Measurements from ENCODE around the gene DSG4. TPM values are rescaled to one million over a fixed set of nuclear protein-coding genes. Genes with fewer than 3 reads are reported as not detected.

Gene DSG4
- total RNA-seq, 1 donor from 2014 or later: not detected

DNA sequence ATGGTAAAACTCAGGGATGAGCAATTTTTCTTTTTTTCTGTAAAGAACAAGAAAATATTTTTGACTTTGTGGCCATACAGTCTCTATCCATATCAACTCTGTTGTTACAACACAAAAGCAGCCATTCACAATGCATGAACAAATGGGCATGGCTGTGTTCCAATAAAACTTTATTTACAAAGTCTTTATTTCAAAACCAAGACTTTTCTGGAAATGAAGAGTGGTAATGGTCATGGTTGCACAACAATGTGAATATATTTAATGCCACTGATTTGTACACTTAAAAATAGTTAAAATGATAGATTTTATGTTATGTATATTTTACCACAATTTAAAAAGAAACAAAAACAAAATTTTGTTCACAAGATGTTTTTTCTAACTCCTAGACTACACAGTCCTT is 69.3 kb downstream of the DSG4 start:
- TF ChIP-seq, protein P1, sequence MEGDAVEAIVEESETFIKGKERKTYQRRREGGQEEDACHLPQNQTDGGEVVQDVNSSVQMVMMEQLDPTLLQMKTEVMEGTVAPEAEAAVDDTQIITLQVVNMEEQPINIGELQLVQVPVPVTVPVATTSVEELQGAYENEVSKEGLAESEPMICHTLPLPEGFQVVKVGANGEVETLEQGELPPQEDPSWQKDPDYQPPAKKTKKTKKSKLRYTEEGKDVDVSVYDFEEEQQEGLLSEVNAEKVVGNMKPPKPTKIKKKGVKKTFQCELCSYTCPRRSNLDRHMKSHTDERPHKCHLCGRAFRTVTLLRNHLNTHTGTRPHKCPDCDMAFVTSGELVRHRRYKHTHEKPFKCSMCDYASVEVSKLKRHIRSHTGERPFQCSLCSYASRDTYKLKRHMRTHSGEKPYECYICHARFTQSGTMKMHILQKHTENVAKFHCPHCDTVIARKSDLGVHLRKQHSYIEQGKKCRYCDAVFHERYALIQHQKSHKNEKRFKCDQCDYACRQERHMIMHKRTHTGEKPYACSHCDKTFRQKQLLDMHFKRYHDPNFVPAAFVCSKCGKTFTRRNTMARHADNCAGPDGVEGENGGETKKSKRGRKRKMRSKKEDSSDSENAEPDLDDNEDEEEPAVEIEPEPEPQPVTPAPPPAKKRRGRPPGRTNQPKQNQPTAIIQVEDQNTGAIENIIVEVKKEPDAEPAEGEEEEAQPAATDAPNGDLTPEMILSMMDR (IDR thresholded peaks at IDR 0.05; ENCODE audit: insufficient read depth, low read depth, low read length): no peak
- TF ChIP-seq EZH2 (IDR thresholded peaks at IDR 0.05; ENCODE audit: insufficient read depth, low read length): no peak
- H3K36me3 Mint-ChIP-seq (ENCODE audit: low read depth, unreplicated experiment): no peaks in the 10 kb centered on the region
- Histone ChIP-seq H3K79me2 (ENCODE audit: insufficient read depth, low read length) (no peaks in the 10 kb centered on the region), H3K4me3 (ENCODE audit: insufficient read depth, low read depth, low read length) (no peak overlapping the region), H3K27me3 (ENCODE audit: insufficient read depth, low read length) (no peaks in the 10 kb centered on the region), H3K4me1 (ENCODE audit: insufficient read depth, low read length) (no peaks in the 10 kb centered on the region), H4K20me1 (ENCODE audit: insufficient read depth, low read length) (no peaks in the 10 kb centered on the region), H2AFZ (ENCODE audit: low read depth, low read length) (no peak overlapping the region), H3K36me3 (ENCODE audit: insufficient read depth, low read length) (no peaks in the 10 kb centered on the region), H3K4me2 (ENCODE audit: low read length) (no peak overlapping the region), H3K9me3 (ENCODE audit: insufficient read depth, low read depth, low read length) (no peaks in the 10 kb centered on the region), H3K9ac (ENCODE audit: low read length) (no peak overlapping the region), H3K27ac (ENCODE audit: low read depth, low read length) (no peak overlapping the region)
- no peak overlapping the region for H3K27ac Mint-ChIP-seq (ENCODE audit: unreplicated experiment)
- DNase-seq (ENCODE audit: low read depth): no peak
- H3K27me3 Mint-ChIP-seq (ENCODE audit: low read depth, unreplicated experiment): no peaks in the 10 kb centered on the region
- no peak overlapping the region for H3K4me3 Mint-ChIP-seq (ENCODE audit: unreplicated experiment)
- no peaks in the 10 kb centered on the region for H3K9me3 Mint-ChIP-seq (ENCODE audit: unreplicated experiment)
- no peak for FAIRE-seq
- peaks cover 10% of the 10 kb centered on the region for H3K4me1 Mint-ChIP-seq (ENCODE audit: low read depth, unreplicated experiment)

DNA sequence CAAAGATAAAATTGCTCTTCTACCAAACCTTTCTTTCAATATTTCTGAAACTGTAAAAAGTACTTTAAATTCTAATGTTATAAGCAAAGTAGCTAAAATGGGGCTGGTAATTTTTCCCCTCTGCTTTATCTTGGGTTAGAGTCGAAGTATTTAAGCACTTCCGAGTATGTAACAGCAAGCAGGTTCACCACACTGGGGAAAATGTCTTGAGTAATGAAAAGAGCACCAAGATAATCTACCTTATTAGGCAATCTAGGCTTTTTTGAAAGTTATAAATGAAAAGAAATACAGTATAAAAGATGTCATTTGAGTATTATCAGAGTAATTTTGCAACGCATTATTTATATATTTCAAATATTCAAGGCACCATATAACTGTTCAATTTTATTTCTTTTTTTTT is 70.3 kb downstream of the DSG4 start:
- Mint-ChIP-seq H3K27ac (ENCODE audit: unreplicated experiment) (no peak overlapping the region), H3K36me3 (ENCODE audit: low read depth, unreplicated experiment) (no peaks in the 10 kb centered on the region), H3K27me3 (ENCODE audit: low read depth, unreplicated experiment) (no peaks in the 10 kb centered on the region), H3K4me1 (ENCODE audit: low read depth, unreplicated experiment) (peaks cover 10% of the 10 kb centered on the region), H3K9me3 (ENCODE audit: unreplicated experiment) (no peaks in the 10 kb centered on the region), H3K4me3 (ENCODE audit: unreplicated experiment) (no peak overlapping the region)
- no peak overlapping the region for H2AFZ ChIP-seq (ENCODE audit: low read depth, low read length)
- H3K9me3 ChIP-seq (ENCODE audit: insufficient read depth, low read depth, low read length): no peaks in the 10 kb centered on the region
- no peaks in the 10 kb centered on the region for H4K20me1 ChIP-seq (ENCODE audit: insufficient read depth, low read length)
- no peak for FAIRE-seq
- H3K36me3 ChIP-seq (ENCODE audit: insufficient read depth, low read length): no peaks in the 10 kb centered on the region
- H3K27me3 ChIP-seq (ENCODE audit: insufficient read depth, low read length): no peaks in the 10 kb centered on the region
- no peak for TF ChIP-seq EZH2 (IDR thresholded peaks at IDR 0.05; ENCODE audit: insufficient read depth, low read length)
- TF ChIP-seq, protein P1 (IDR thresholded peaks at IDR 0.05; ENCODE audit: insufficient read depth, low read depth, low read length): no peak
- no peaks in the 10 kb centered on the region for H3K4me1 ChIP-seq (ENCODE audit: insufficient read depth, low read length)
- no peak overlapping the region for H3K27ac ChIP-seq (ENCODE audit: low read depth, low read length)
- H3K79me2 ChIP-seq (ENCODE audit: insufficient read depth, low read length): no peaks in the 10 kb centered on the region
- H3K4me3 ChIP-seq (ENCODE audit: insufficient read depth, low read depth, low read length): no peak overlapping the region
- DNase-seq (ENCODE audit: low read depth): no peak
- H3K4me2 ChIP-seq (ENCODE audit: low read length): no peak overlapping the region
- H3K9ac ChIP-seq (ENCODE audit: low read length): no peak overlapping the region

DNA sequence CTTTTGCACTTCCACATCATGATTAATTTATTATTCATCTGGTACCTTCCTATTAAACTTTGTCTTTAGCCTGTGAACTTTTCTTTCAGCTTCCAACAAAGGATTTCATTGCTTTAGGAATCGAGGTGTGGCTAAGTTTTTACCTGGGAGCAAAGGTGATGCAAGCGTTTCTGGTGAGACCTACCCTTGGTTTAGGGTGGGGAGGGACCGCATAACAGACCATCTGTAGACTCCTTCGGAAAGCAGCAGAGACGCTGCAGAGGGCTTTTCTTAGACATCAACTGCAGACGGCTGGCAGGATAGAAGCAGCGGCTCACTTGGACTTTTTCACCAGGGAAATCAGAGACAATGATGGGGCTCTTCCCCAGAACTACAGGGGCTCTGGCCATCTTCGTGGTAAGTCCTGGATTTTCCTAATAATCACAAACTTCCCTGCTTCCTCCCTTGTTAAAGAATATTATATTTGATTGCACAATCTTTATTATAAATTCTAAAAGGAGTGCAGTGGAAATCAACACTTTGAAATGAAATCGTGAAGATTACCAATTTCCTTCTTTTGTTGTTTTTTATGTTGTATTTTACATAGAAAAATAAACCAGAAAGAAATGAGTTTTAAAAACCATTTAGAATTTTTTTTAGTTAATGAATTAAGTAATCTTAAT is 71.1 kb downstream of the DSG4 start, which contains the start of gene DSG3:
Gene DSG3, plus strand, starts transcription at position 212 of the 662 bp plus-strand sequence. Its CDS starts 137 bp downstream, at position 349.
- no peak within 1 kb of the TSS for H3K27ac Mint-ChIP-seq (ENCODE audit: unreplicated experiment)
- Histone ChIP-seq H3K27me3 (ENCODE audit: insufficient read depth, low read length) (no peaks in the 10 kb centered on the region), H3K4me3 (ENCODE audit: insufficient read depth, low read depth, low read length) (no peak within 1 kb of the TSS), H3K9ac (ENCODE audit: low read length) (no peak within 1 kb of the TSS), H3K27ac (ENCODE audit: low read depth, low read length) (no peak within 1 kb of the TSS), H3K9me3 (ENCODE audit: insufficient read depth, low read depth, low read length) (no peaks in the 10 kb centered on the region), H2AFZ (ENCODE audit: low read depth, low read length) (peak within 1 kb of the TSS; percentile 42), H3K36me3 (ENCODE audit: insufficient read depth, low read length) (no peaks in the 10 kb centered on the region), H3K4me1 (ENCODE audit: insufficient read depth, low read length) (no peaks in the 10 kb centered on the region), H3K4me2 (ENCODE audit: low read length) (no peak within 1 kb of the TSS), H3K79me2 (ENCODE audit: insufficient read depth, low read length) (no peaks in the 10 kb centered on the region), H4K20me1 (ENCODE audit: insufficient read depth, low read length) (no peaks in the 10 kb centered on the region)
- H3K27me3 Mint-ChIP-seq (ENCODE audit: low read depth, unreplicated experiment): no peaks in the 10 kb centered on the region
- FAIRE-seq (no peak), DNase-seq (ENCODE audit: low read depth) (no peak)
- no peaks in the 10 kb centered on the region for H3K36me3 Mint-ChIP-seq (ENCODE audit: low read depth, unreplicated experiment)
- H3K4me3 Mint-ChIP-seq (ENCODE audit: unreplicated experiment): no peak within 1 kb of the TSS
- peaks cover 10% of the 10 kb centered on the region for H3K4me1 Mint-ChIP-seq (ENCODE audit: low read depth, unreplicated experiment)
- TF ChIP-seq EZH2 (IDR thresholded peaks at IDR 0.05; ENCODE audit: insufficient read depth, low read length): no peak
- TF ChIP-seq, protein P1 (IDR thresholded peaks at IDR 0.05; ENCODE audit: insufficient read depth, low read depth, low read length): no peak
- no peaks in the 10 kb centered on the region for H3K9me3 Mint-ChIP-seq (ENCODE audit: unreplicated experiment)

All from astrocyte (in vitro differentiated cells and primary cell).